Natural killer cell (primary cell): Measurements from ENCODE around the gene USH2A. TPM values are rescaled to one million over a fixed set of nuclear protein-coding genes. Genes with fewer than 3 reads are reported as not detected.

ENCODE experiments used
- ATAC-seq, 3 donors: fragments of 150-1000 bp in 2 of 3; fragments of 200-7000 bp in 1 of 3; cut with Tn5 transposase; 1 replicate in 1 of 3; 2 replicates in 2 of 3; pipeline ENCODE4 v1.10.0; 2021; ENCODE audit warnings: mild to moderate bottlenecking in 2 of 3, moderate library complexity in 2 of 3
- DNase-seq, 2 donors: peaks; one replicate each; pipeline versions ENCODE4 v3.0.0 to v3.0.0-alpha.2; 2013 to 2021; ENCODE audit warnings: mixed read lengths in 1 of 2
- H3K27ac ChIP-seq: one replicate; pipeline ENCODE4 v1.5.1; 2013; ENCODE audit warnings: mild to moderate bottlenecking, low read length
- H3K27me3 ChIP-seq: one replicate; pipeline ENCODE4 v1.6.1; 2013; ENCODE audit warnings: low read length; ENCODE audit not compliant: control insufficient read depth, insufficient read depth
- H3K36me3 ChIP-seq: one replicate; pipeline ENCODE4 v1.6.1; 2013; ENCODE audit warnings: low read length; ENCODE audit not compliant: control insufficient read depth, insufficient read depth
- H3K4me1 ChIP-seq: one replicate; pipeline ENCODE4 v1.6.1; 2013; ENCODE audit warnings: low read length; ENCODE audit not compliant: control insufficient read depth, insufficient read depth
- H3K4me3 ChIP-seq: one replicate; pipeline ENCODE4 v1.5.1; 2013; ENCODE audit warnings: low read length
- H3K9me3 ChIP-seq: one replicate; pipeline ENCODE4 v1.6.1; 2013; ENCODE audit warnings: low read length; ENCODE audit not compliant: control insufficient read depth, insufficient read depth
- H3K27ac Mint-ChIP-seq, 2 donors: one replicate each; pipeline ENCODE4 v1.8.0; 2022; ENCODE audit warnings: mild to moderate bottlenecking in 2 of 2, mixed read lengths in 2 of 2, moderate library complexity in 1 of 2
- H3K27me3 Mint-ChIP-seq, 2 donors: one replicate each; pipeline ENCODE4 v1.8.0; 2022; ENCODE audit warnings: low read depth in 2 of 2, mixed read lengths in 2 of 2
- H3K36me3 Mint-ChIP-seq: one replicate; pipeline ENCODE4 v1.8.0; 2022; ENCODE audit warnings: mixed read lengths
- H3K4me1 Mint-ChIP-seq, 2 donors: one replicate each; pipeline ENCODE4 v1.8.0; 2022; ENCODE audit warnings: mixed read lengths in 2 of 2
- H3K4me3 Mint-ChIP-seq: one replicate; pipeline ENCODE4 v1.8.0; 2022; ENCODE audit warnings: mild to moderate bottlenecking, moderate library complexity, mixed read lengths
- H3K9me3 Mint-ChIP-seq, 2 donors: one replicate each; pipeline ENCODE4 v1.8.0; 2022; ENCODE audit warnings: mixed read lengths in 2 of 2
- CTCF ChIP-seq: fragments of 200-600 bp; IDR thresholded peaks from one replicate; pipeline ENCODE4 v1.8.0; 2022; ENCODE audit warnings: antibody characterized with exemption
- WGBS: methylation state at CpG from one replicate; pipeline ENCODE4 v1.1.7; 2013; ENCODE audit warnings: missing lambda C conversion rate; ENCODE audit not compliant: insufficient coverage; 5-methylcytosine and 5-hydroxymethylcytosine counted together
- intact Hi-C: fragments of 100-400 bp; cut with micrococcal nuclease; formaldehyde crosslinking; loops from one replicate; pipeline ENCODE4 v1.14.2; 2022
- total RNA-seq, 4 donors: library from RNA; stranded (reverse); fragments of 120-200 nt in 1 of 4; gene quantifications; one replicate each; pipeline versions ENCODE4 v1.2.3 to v1.2.4, GENCODE V29; 2013 to 2022

Gene USH2A
- total RNA-seq, 3 donors from 2014 or later (not counting 1 experiment from before 2014, with no cell fraction given): not detected

GRCh38 chr1:215607412-215607811 lies 815.8 kb downstream of the USH2A start:
- no peak overlapping the region for H3K27ac ChIP-seq
- no peak for ATAC-seq
- Mint-ChIP-seq H3K27ac (no peak overlapping the region), H3K4me3 (no peak overlapping the region), H3K36me3 (no peaks in the 10 kb centered on the region), H3K27me3 (no peaks in the 10 kb centered on the region), H3K4me1 (no peaks in the 10 kb centered on the region), H3K9me3 (no peaks in the 10 kb centered on the region)
- H3K36me3 ChIP-seq: no peaks in the 10 kb centered on the region
- no peaks in the 10 kb centered on the region for H3K9me3 ChIP-seq
- H3K27me3 ChIP-seq: no peaks in the 10 kb centered on the region
- no peak for DNase-seq
- intact Hi-C loops: no loop called here
- H3K4me1 ChIP-seq: no peaks in the 10 kb centered on the region
- H3K4me3 ChIP-seq: no peak overlapping the region
- no peak for TF ChIP-seq CTCF
- WGBS: 100% methylated on average over 1 of the region's 1 CpG

- H3K36me3 ChIP-seq: no peaks in the 10 kb centered on the region
- H3K36me3 Mint-ChIP-seq: no peaks in the 10 kb centered on the region
- H3K4me1 ChIP-seq: no peaks in the 10 kb centered on the region
- no peaks in the 10 kb centered on the region for H3K27me3 ChIP-seq
- no peaks in the 10 kb centered on the region for H3K9me3 ChIP-seq
- H3K27me3 Mint-ChIP-seq: no peaks in the 10 kb centered on the region
- ATAC-seq (no peak), DNase-seq (no peak)
- no peak overlapping the region for H3K27ac Mint-ChIP-seq
- intact Hi-C loops: no loop called here
- H3K27ac ChIP-seq: no peak overlapping the region
- no peak for TF ChIP-seq CTCF
- H3K4me3 Mint-ChIP-seq: no peak overlapping the region
- no peaks in the 10 kb centered on the region for H3K4me1 Mint-ChIP-seq
- no CpG with 5 or more reads among the region's 2 CpGs for WGBS
- no peak overlapping the region for H3K4me3 ChIP-seq
- H3K9me3 Mint-ChIP-seq: no peaks in the 10 kb centered on the region
Measured at GRCh38 chr1:215606564-215607168, 816.6 kb downstream of the USH2A start.

GRCh38 chr1:215606036-215606435 lies 817.2 kb downstream of the USH2A start:
- WGBS: 89% methylated on average over 2 of the region's 3 CpGs
- Histone ChIP-seq H3K4me1 (no peaks in the 10 kb centered on the region), H3K27me3 (no peaks in the 10 kb centered on the region), H3K4me3 (no peak overlapping the region), H3K27ac (no peak overlapping the region), H3K9me3 (no peaks in the 10 kb centered on the region), H3K36me3 (no peaks in the 10 kb centered on the region)
- ATAC-seq (no peak), DNase-seq (no peak)
- no peaks in the 10 kb centered on the region for H3K4me1 Mint-ChIP-seq
- H3K36me3 Mint-ChIP-seq: no peaks in the 10 kb centered on the region
- no peak for TF ChIP-seq CTCF
- H3K9me3 Mint-ChIP-seq: no peaks in the 10 kb centered on the region
- no peak overlapping the region for H3K27ac Mint-ChIP-seq
- H3K27me3 Mint-ChIP-seq: no peaks in the 10 kb centered on the region
- intact Hi-C loops: no loop called here
- no peak overlapping the region for H3K4me3 Mint-ChIP-seq

GRCh38 chr1:215605011-215605621 lies 818.1 kb downstream of the USH2A start:
- no peaks in the 10 kb centered on the region for H3K4me1 ChIP-seq
- no peak for ATAC-seq
- no peaks in the 10 kb centered on the region for H3K36me3 Mint-ChIP-seq
- H3K27ac ChIP-seq: no peak overlapping the region
- no peak overlapping the region for H3K27ac Mint-ChIP-seq
- no peaks in the 10 kb centered on the region for H3K27me3 ChIP-seq
- no peak overlapping the region for H3K4me3 ChIP-seq
- H3K4me3 Mint-ChIP-seq: no peak overlapping the region
- intact Hi-C loops: no loop called here
- H3K4me1 Mint-ChIP-seq: no peaks in the 10 kb centered on the region
- DNase-seq: no peak
- H3K27me3 Mint-ChIP-seq: no peaks in the 10 kb centered on the region
- no peaks in the 10 kb centered on the region for H3K36me3 ChIP-seq
- no peak for TF ChIP-seq CTCF
- no peaks in the 10 kb centered on the region for H3K9me3 ChIP-seq
- peaks cover 0 to 3% of the 10 kb centered on the region in 2 donors for H3K9me3 Mint-ChIP-seq
